ENCODE data around the gene ZNF839.

- TF ChIP-seq CTCF (IDR thresholded peaks at IDR 0.05) (no peak), ZFX (IDR thresholded peaks at IDR 0.05; ENCODE audit: borderline replicate concordance) (no peak)
These were observed 39.1 kb upstream of the ZNF839 start for GRCh38 chr14:102280376-102280962.
